Neural crest cell (in vitro differentiated cells): Measurements from ENCODE around the gene TBCE. TPM values are rescaled to one million over a fixed set of nuclear protein-coding genes. Genes with fewer than 3 reads are reported as not detected.
A peak's percentile ranks its signal among the peaks of the same experiment; 100 is the strongest.
"Not testable (repeated sequence)": the region's sequence is repeated elsewhere in the genome, so short reads cannot be mapped to it uniquely, and the experiment has no call there.

Source experiments
- DNase-seq: peaks from one replicate; pipeline ENCODE4 v3.0.0; 2021; ENCODE audit warnings: low read depth, mixed read lengths, low spot score
- H3K27ac Mint-ChIP-seq: one replicate; pipeline ENCODE4 v1.8.0; 2021; ENCODE audit warnings: mild to moderate bottlenecking, mixed read lengths; ENCODE audit not compliant: unreplicated experiment
- H3K27me3 Mint-ChIP-seq: 2 replicates; pipeline ENCODE4 v1.8.0; 2021; ENCODE audit warnings: low read depth, mild to moderate bottlenecking, mixed read lengths
- H3K36me3 Mint-ChIP-seq: 2 replicates; pipeline ENCODE4 v1.8.0; 2021; ENCODE audit warnings: low read depth, mild to moderate bottlenecking, mixed read lengths
- H3K4me1 Mint-ChIP-seq: 2 replicates; pipeline ENCODE4 v1.8.0; 2021; ENCODE audit warnings: mixed read lengths
- H3K4me3 Mint-ChIP-seq: one replicate; pipeline ENCODE4 v1.8.0; 2021; ENCODE audit warnings: mild to moderate bottlenecking, mixed read lengths
- H3K9me3 Mint-ChIP-seq: 2 replicates; pipeline ENCODE4 v1.8.0; 2021; ENCODE audit warnings: mixed read lengths
- total RNA-seq: library from RNA; stranded (reverse); gene quantifications from 2 replicates; pipeline ENCODE4 v1.2.1, GENCODE V29; 2021
- TF ChIP-seq, protein P1 (sequence below): fragments of 200-600 bp; sonication (generic); conservative IDR thresholded peaks from 2 replicates; pipeline ENCODE4 v1.5.0; 2021; ENCODE audit warnings: antibody characterized with exemption, mild to moderate bottlenecking

TBCE gene
- total RNA-seq, 1 donor from 2014 or later: 28.2 TPM

DNA sequence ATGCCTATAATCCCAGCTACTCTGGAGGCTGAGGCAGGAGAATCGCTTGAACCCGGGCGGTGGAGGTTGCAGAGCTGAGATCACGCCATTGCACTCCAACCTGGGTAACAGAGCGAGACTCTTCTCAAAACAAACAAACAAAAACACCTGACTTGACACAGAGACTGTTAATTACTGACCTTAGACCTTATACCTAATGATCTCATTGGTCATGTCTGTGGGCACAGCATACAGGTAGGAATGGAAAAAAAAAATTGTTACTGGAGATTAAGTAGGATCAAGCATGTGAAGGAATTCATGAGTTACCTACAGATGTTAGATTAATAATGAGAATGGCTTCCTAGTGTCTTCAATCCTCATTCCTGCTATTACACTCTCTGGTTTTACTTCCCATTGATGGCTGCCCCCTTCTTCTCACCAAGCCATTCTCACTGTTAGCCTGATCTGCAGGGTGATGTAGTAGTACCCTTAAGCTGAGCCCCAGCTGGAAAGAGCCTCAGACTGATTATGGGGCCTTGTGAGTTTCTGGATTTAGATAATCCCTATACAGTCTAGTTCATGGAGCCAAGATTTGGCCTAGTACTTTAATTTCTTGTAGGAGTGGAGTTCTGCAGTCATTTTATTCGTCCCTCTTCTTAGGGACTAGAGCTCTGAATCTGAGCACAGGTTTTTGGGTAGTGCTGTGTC is 8.8 kb downstream of the TBCE start:
- H3K27ac Mint-ChIP-seq: no peak overlapping the region
- TF ChIP-seq, protein P1, sequence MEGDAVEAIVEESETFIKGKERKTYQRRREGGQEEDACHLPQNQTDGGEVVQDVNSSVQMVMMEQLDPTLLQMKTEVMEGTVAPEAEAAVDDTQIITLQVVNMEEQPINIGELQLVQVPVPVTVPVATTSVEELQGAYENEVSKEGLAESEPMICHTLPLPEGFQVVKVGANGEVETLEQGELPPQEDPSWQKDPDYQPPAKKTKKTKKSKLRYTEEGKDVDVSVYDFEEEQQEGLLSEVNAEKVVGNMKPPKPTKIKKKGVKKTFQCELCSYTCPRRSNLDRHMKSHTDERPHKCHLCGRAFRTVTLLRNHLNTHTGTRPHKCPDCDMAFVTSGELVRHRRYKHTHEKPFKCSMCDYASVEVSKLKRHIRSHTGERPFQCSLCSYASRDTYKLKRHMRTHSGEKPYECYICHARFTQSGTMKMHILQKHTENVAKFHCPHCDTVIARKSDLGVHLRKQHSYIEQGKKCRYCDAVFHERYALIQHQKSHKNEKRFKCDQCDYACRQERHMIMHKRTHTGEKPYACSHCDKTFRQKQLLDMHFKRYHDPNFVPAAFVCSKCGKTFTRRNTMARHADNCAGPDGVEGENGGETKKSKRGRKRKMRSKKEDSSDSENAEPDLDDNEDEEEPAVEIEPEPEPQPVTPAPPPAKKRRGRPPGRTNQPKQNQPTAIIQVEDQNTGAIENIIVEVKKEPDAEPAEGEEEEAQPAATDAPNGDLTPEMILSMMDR: no peak
- DNase-seq: no peak
- no peaks in the 10 kb centered on the region for H3K9me3 Mint-ChIP-seq
- H3K27me3 Mint-ChIP-seq: no peaks in the 10 kb centered on the region
- H3K4me1 Mint-ChIP-seq: no peaks in the 10 kb centered on the region
- H3K36me3 Mint-ChIP-seq: peaks cover 13% of the 10 kb centered on the region
- no peak overlapping the region for H3K4me3 Mint-ChIP-seq

DNA sequence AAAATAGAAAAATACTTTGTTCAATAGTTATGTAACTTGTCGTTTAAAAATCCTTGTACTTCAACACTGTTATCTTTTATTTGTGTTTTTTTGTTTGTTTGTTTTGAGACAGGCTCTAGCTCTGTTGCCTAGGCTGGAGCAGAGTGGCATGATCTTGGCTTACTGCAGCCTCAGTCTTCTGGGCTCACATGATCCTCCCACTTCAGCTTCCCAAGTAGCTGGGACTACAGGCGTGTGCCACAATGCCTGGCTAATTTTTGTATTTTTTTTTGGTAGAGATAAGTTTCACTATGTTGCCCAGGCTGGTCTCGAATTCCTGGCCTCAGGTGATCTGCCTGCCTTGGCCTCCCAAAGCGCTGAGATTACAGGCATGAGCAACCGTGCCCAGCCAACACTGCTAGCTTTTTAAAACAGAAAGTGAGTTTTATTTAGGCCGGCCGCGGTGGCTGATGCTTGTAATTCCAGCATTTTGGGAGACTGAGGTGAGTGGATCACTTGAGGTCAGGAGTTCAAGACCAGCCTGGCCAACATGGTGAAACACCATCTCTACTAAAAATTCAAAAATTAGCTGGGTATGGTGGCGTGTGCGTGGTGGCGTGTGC is 11.0 kb downstream of the TBCE start:
- peaks cover 19% of the 10 kb centered on the region for H3K36me3 Mint-ChIP-seq
- not testable (repeated sequence) for H3K4me3 Mint-ChIP-seq, DNase-seq, H3K9me3 Mint-ChIP-seq, H3K4me1 Mint-ChIP-seq, H3K27me3 Mint-ChIP-seq, H3K27ac Mint-ChIP-seq

DNA sequence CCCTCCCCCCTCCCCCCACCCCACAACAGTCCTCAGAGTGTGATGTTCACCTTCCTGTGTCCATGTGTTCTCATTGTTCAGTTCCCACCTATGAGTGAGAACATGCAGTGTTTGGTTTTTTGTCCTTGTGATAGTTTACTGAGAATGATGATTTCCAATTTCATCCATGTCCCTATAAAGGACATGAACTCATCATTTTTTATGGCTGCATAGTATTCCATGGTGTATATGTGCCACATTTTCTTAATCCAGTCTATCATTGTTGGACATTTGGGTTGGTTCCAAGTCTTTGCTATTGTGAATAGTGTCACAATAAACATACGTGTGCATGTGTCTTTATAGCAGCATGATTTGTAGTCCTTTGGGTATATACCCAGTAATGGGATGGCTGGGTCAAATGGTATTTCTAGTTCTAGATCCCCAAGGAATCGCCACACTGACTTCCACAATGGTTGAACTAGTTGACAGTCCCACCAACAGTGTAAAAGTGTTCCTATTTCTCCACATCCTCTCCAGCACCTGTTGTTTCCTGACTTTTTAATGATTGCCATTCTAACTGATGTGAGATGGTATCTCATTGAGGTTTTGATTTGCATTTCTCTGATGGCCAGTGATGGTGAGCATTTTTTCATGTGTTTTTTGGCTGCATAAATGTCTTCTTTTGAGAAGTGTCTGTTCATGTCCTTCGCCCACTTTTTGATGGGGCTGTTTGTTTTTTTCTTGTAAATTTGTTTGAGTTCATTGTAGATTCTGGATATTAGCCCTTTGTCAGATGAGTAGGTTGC is 14.9 kb downstream of the TBCE start:
- H3K4me1 Mint-ChIP-seq, H3K9me3 Mint-ChIP-seq, H3K27ac Mint-ChIP-seq, DNase-seq, H3K27me3 Mint-ChIP-seq, H3K4me3 Mint-ChIP-seq: not testable (repeated sequence)
- H3K36me3 Mint-ChIP-seq: peaks cover 18% of the 10 kb centered on the region

DNA sequence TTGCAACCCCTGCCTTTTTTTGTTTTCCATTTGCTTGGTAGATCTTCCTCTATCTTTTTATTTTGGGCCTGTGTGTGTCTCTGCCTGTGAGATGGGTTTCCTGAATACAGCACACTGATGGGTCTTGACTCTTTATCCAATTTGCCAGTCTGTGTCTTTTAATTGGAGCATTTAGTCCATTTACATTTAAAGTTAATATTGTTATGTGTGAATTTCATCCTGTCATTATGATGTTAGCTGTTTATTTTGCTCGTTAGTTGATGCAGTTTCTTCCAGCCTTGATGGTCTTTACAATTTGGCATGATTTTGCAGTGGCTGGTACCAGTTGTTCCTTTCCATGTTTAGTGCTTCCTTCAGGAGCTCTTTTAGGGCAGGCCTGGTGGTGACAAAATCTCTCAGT is 18.4 kb downstream of the TBCE start:
- not testable (repeated sequence) for H3K27me3 Mint-ChIP-seq, H3K27ac Mint-ChIP-seq, H3K4me3 Mint-ChIP-seq, DNase-seq, H3K4me1 Mint-ChIP-seq, H3K9me3 Mint-ChIP-seq
- H3K36me3 Mint-ChIP-seq: peaks cover 25% of the 10 kb centered on the region

DNA sequence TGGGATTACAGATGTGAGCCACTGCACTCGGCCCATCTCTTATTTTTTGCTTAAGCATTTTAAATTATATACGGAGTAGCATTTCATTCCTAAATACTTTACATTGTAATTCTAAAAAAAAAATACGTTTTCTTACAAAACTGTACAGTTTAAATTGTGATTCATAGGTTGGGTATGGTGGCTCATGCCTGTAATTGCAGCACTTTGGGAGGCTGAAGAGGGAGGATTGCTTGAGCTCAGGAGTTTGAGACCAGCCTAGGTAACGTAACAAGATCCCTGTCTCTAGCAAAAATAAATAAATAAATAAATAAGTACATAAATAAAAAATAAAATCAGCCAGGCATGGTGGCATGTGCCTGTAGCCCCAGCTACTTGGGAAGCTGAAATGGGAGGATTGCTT is 24.6 kb downstream of the TBCE start:
- Mint-ChIP-seq H3K36me3 (peaks cover 16% of the 10 kb centered on the region), H3K4me3 (no peak overlapping the region), H3K27ac (no peak overlapping the region)

DNA sequence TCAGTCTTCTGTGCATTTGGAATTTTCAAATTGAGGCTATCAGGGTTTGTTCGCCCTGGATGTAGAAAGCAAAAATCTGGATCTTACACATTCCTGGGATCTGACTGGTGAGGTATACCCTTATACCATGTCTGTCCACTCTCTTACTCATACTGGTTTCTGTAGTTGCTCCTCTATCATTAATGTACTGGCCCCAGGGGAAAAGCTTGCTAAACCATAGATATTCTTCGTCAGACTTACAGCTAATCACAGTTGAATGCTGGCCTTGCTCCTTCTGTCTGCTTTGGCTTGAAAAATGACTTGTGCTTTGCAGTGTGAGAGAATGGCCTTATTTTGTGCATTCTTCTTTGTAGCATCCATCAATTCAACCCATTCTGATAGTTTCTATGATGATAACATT is 30.5 kb downstream of the TBCE start:
- peaks cover 13% of the 10 kb centered on the region for H3K36me3 Mint-ChIP-seq
- no peak overlapping the region for H3K4me3 Mint-ChIP-seq
- H3K9me3 Mint-ChIP-seq: peaks cover 4% of the 10 kb centered on the region
- H3K4me1 Mint-ChIP-seq: peaks cover 10% of the 10 kb centered on the region
- H3K27me3 Mint-ChIP-seq: no peaks in the 10 kb centered on the region
- DNase-seq: no peak
- TF ChIP-seq, protein P1: no peak
- H3K27ac Mint-ChIP-seq: no peak overlapping the region

More for the DNA sequence above, 24.6 kb downstream of the TBCE start:
- peaks cover 4% of the 10 kb centered on the region for H3K9me3 Mint-ChIP-seq
- no peaks in the 10 kb centered on the region for H3K4me1 Mint-ChIP-seq
- TF ChIP-seq, protein P1: no peak
- H3K27me3 Mint-ChIP-seq: no peaks in the 10 kb centered on the region
- DNase-seq: no peak

DNA sequence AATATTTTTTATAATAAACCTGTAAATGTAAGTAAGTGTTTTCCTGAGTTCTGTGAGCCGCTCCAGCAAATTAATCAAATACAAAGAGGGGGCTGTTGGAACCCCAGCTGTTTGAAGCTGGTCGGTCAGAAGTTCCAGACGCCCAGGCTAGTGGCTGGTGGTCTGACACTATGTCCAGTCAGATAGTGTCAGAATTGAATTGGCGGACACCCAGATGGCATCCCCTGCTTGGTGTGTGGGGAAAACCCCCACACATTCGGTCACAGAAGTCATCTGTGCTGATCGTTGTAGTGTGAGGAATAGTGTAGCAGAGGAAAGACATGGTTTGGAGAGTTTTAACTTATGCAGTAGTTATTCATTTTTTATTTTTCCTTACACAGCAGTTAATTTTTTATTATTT is 32.4 kb downstream of the TBCE start:
- Mint-ChIP-seq H3K4me3 (no peak overlapping the region), H3K27me3 (no peaks in the 10 kb centered on the region), H3K27ac (peak overlapping the region; percentile 93), H3K9me3 (peaks cover 4% of the 10 kb centered on the region), H3K4me1 (peaks cover 10% of the 10 kb centered on the region), H3K36me3 (peaks cover 13% of the 10 kb centered on the region)
- no peak for DNase-seq
- TF ChIP-seq, protein P1: no peak
